Body of pancreas (tissue), 4 donors: ENCODE measurements around the gene RPLP2.

Experiments
- CTCF ChIP-seq, 7 experiments: fragments of 450-650 bp in 4 of 7; fragments of 200-600 bp in 3 of 7; sonication (generic) in 3 of 7; IDR thresholded peaks; one replicate each; pipeline ENCODE4 v1.5.1; 2016 to 2019; ENCODE audit warnings: antibody characterized with exemption in 7 of 7
- POLR2A ChIP-seq, 3 donors: fragments of 450-650 bp; IDR thresholded peaks; one replicate each; pipeline ENCODE4 v1.6.1; 2016; ENCODE audit warnings: antibody characterized with exemption in 3 of 3, mild to moderate bottlenecking in 2 of 3

GRCh38 chr11:797296-798092, 12.3 kb upstream of the RPLP2 start:
- no peak for TF ChIP-seq CTCF (IDR thresholded peaks at IDR 0.05)
- TF ChIP-seq POLR2A (IDR thresholded peaks at IDR 0.05): no peak
